HCT116 (cell line): ENCODE measurements around the gene TMEM164. TPM values are rescaled to one million over a fixed set of nuclear protein-coding genes. Genes with fewer than 3 reads are reported as not detected.

Experiments
- ATAC-seq: fragments of 200-7000 bp; cut with Tn5 transposase; 2 replicates; pipeline ENCODE4 v1.9.1; 2020; ENCODE audit warnings: mild to moderate bottlenecking, moderate library complexity
- BruUV-seq: library from RNA; stranded (reverse); fragments of 400-500 nt; replicated peaks from 2 replicates; lab custom pipeline; 2021; lab: Mats Ljungman, UMichigan
- CTCF ChIA-PET: fragments of 300-600 bp; sonication (Branson Sonifier 250); formaldehyde crosslinking; loops from one replicate; lab custom pipeline; 2021; ENCODE audit warnings: antibody characterized with exemption; lab: Charles Lee
- POLR2A ChIA-PET: fragments of 300-600, 350-600 bp; sonication (Branson Sonifier 250); formaldehyde crosslinking; loops from one replicate; lab custom pipeline; 2021; ENCODE audit warnings: antibody characterized with exemption; lab: Charles Lee
- RAD21 ChIA-PET, 2 experiments: fragments of 300-600 bp; sonication (Branson Sonifier 250); formaldehyde crosslinking; loops; one replicate each; lab custom pipeline; 2023; ENCODE audit warnings: low total read pairs in 2 of 2; ENCODE audit not compliant: uncharacterized antibody in 2 of 2, unreplicated experiment in 2 of 2, low non-redundant PET in 1 of 2; lab: Charles Lee
- DNase-seq: peaks from one replicate; pipeline ENCODE4 v3.0.0-alpha.2; 2010; ENCODE audit warnings: low read depth, low spot score
- H2AFZ ChIP-seq: fragments of 200-600 bp; shearing (Covaris generic), sonication (generic); 2 replicates; pipeline ENCODE4 v1.6.1; 2017; ENCODE audit warnings: low read depth, mixed run types, mixed read lengths, antibody characterized with exemption, low read length; ENCODE audit not compliant: poor library complexity, severe bottlenecking
- H3K27ac ChIP-seq: 2 replicates; pipeline ENCODE4 v1.5.1; 2012; ENCODE audit warnings: low read depth, low read length
- H3K27me3 ChIP-seq: fragments of 200-600 bp; sonication (generic); 2 replicates; pipeline ENCODE4 v1.6.1; 2016; ENCODE audit warnings: mixed run types, low read length, mixed read lengths; ENCODE audit not compliant: insufficient read depth
- H3K36me3 ChIP-seq, 2 experiments: fragments of 200-500 bp in 1 of 2; fragments of 200-600 bp in 1 of 2; sonication (Bioruptor generic) in 1 of 2; sonication (generic) in 1 of 2; 2 replicates each; pipeline versions ENCODE4 v1.5.1 to v1.6.1; 2014 to 2016; ENCODE audit warnings: low read length in 2 of 2, inconsistent platforms in 1 of 2, mixed read lengths in 1 of 2, mixed run types in 1 of 2; ENCODE audit not compliant: insufficient read depth in 2 of 2, control insufficient read depth in 1 of 2
- H3K4me1 ChIP-seq, 2 experiments: fragments of 200-600 bp in 1 of 2; sonication (generic) in 1 of 2; 2 replicates each; pipeline versions ENCODE4 v1.5.1 to v1.6.1; 2012 to 2017; ENCODE audit warnings: low read length in 2 of 2, inconsistent platforms in 1 of 2, mild to moderate bottlenecking in 1 of 2, mixed read lengths in 1 of 2, mixed run types in 1 of 2, moderate library complexity in 1 of 2; ENCODE audit not compliant: insufficient read depth in 2 of 2, control insufficient read depth in 1 of 2
- H3K4me2 ChIP-seq: fragments of 200-600 bp; sonication (generic); 2 replicates; pipeline ENCODE4 v1.6.1; 2017; ENCODE audit warnings: mixed run types, low read length, mixed read lengths
- H3K4me3 ChIP-seq, 2 experiments: fragments of 200-600 bp in 1 of 2; sonication (generic) in 1 of 2; replicated peaks in 1 of 2; 2 replicates each; pipeline ENCODE4 v1.5.1; 2011 to 2016; ENCODE audit warnings: low read length in 2 of 2, control low read depth in 1 of 2, low read depth in 1 of 2, mild to moderate bottlenecking in 1 of 2, mixed read lengths in 1 of 2, mixed run types in 1 of 2
- H3K79me2 ChIP-seq: fragments of 200-600 bp; sonication (generic); 2 replicates; pipeline ENCODE4 v1.6.1; 2017; ENCODE audit warnings: mild to moderate bottlenecking, mixed run types, low read length, moderate library complexity, mixed read lengths; ENCODE audit not compliant: insufficient read depth
- H3K9ac ChIP-seq: fragments of 200-600 bp; sonication (generic); 2 replicates; pipeline ENCODE4 v1.6.1; 2016; ENCODE audit warnings: low read length, mixed read lengths
- H3K9me2 ChIP-seq: fragments of 200-600 bp; sonication (generic), shearing (Covaris generic); 2 replicates; pipeline ENCODE4 v1.6.1; 2017; ENCODE audit warnings: mixed run types, mild to moderate bottlenecking, moderate library complexity; ENCODE audit not compliant: insufficient read depth
- H3K9me3 ChIP-seq, 2 experiments: fragments of 200-500 bp in 1 of 2; fragments of 200-600 bp in 1 of 2; sonication (Bioruptor generic) in 1 of 2; sonication (generic) in 1 of 2; 2 replicates each; pipeline ENCODE4 v1.6.1; 2014 to 2017; ENCODE audit warnings: low read length in 2 of 2, mixed read lengths in 2 of 2, inconsistent platforms in 1 of 2, low read depth in 1 of 2, mild to moderate bottlenecking in 1 of 2, mixed run types in 1 of 2, moderate library complexity in 1 of 2; ENCODE audit not compliant: control insufficient read depth in 1 of 2, insufficient read depth in 1 of 2
- H4K20me1 ChIP-seq: fragments of 200-600 bp; sonication (generic), shearing (Covaris generic); 2 replicates; pipeline ENCODE4 v1.6.1; 2017; ENCODE audit warnings: mixed run types, mild to moderate bottlenecking, moderate library complexity; ENCODE audit not compliant: insufficient read depth
- CBX3 ChIP-seq: IDR thresholded peaks from 2 replicates; pipeline ENCODE4 v1.6.1; 2012; ENCODE audit warnings: low read depth
- ELF1 ChIP-seq: IDR thresholded peaks from 2 replicates; pipeline ENCODE4 v1.6.1; 2012; ENCODE audit warnings: low read depth, borderline replicate concordance
- JUND ChIP-seq: IDR thresholded peaks from 2 replicates; pipeline ENCODE4 v1.6.1; 2012
- intact Hi-C: fragments of 100-400 bp; cut with micrococcal nuclease; formaldehyde crosslinking; loops from 2 replicates; pipeline ENCODE4 v1.10.0; 2022
- total RNA-seq: library from RNA; stranded (reverse); gene quantifications from one replicate; pipeline ENCODE4 v1.2.1, GENCODE V29; 2021; ENCODE audit not compliant: unreplicated experiment
- TF ChIP-seq, protein P1 (sequence below), 3 experiments: fragments of 200-600 bp in 1 of 3; sonication (generic) in 1 of 3; IDR thresholded peaks in 2 of 3; conservative IDR thresholded peaks in 1 of 3; 2 replicates each; pipeline ENCODE4 v1.5.1; 2012 to 2017; ENCODE audit warnings: low read depth in 2 of 3, low read length in 2 of 3, antibody characterized with exemption in 1 of 3, borderline replicate concordance in 1 of 3, control low read depth in 1 of 3, mild to moderate bottlenecking in 1 of 3, mixed read lengths in 1 of 3, mixed run types in 1 of 3, moderate library complexity in 1 of 3; ENCODE audit not compliant: insufficient read depth in 1 of 3
- TF ChIP-seq, protein P2 (sequence below): IDR thresholded peaks from 2 replicates; pipeline ENCODE4 v1.6.1; 2012
- TF ChIP-seq, protein P3 (sequence below): IDR thresholded peaks from 2 replicates; pipeline ENCODE4 v1.6.1; 2012; ENCODE audit warnings: low read depth

Gene TMEM164
- total RNA-seq, 1 experiment from 2014 or later: 18.7 TPM

DNA sequence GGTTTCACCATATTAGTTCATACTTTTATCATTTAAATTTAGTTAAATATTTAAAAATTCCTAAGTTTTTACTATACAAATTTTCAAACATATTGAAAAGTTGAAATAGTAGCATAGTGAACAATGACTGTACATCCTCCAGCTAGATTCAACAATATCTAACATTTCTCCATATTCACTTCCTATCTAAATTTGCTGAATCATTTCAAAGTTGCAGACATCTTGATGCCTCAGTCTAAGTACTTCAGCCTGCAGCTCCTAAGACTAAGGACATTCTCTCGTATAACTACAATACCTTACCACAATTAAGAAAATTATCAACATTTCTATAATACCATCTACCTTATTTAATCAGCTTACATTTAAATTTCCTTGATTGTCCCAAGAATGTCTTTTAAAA, 132.7 kb downstream of the TMEM164 start:
- Histone ChIP-seq H3K9ac (no peak overlapping the region), H3K27me3 (no peaks in the 10 kb centered on the region), H3K36me3 (no peaks in the 10 kb centered on the region), H3K9me2 (no peaks in the 10 kb centered on the region), H4K20me1 (no peaks in the 10 kb centered on the region), H3K4me1 (no peaks in the 10 kb centered on the region), H3K9me3 (no peaks in the 10 kb centered on the region), H3K79me2 (no peaks in the 10 kb centered on the region), H3K27ac (no peak overlapping the region), H3K4me2 (no peak overlapping the region), H2AFZ (no peak overlapping the region), H3K4me3 (no peak overlapping the region)
- ATAC-seq (no peak), DNase-seq (no peak)
- no TSS peak for BruUV-seq
- POLR2A ChIA-PET: no interaction called here
- CTCF ChIA-PET: no interaction called here
- intact Hi-C loops: no loop called here
- RAD21 ChIA-PET: no interaction called here
- no peak for TF ChIP-seq CBX3
- no peak for TF ChIP-seq JUND
- TF ChIP-seq, protein P1, sequence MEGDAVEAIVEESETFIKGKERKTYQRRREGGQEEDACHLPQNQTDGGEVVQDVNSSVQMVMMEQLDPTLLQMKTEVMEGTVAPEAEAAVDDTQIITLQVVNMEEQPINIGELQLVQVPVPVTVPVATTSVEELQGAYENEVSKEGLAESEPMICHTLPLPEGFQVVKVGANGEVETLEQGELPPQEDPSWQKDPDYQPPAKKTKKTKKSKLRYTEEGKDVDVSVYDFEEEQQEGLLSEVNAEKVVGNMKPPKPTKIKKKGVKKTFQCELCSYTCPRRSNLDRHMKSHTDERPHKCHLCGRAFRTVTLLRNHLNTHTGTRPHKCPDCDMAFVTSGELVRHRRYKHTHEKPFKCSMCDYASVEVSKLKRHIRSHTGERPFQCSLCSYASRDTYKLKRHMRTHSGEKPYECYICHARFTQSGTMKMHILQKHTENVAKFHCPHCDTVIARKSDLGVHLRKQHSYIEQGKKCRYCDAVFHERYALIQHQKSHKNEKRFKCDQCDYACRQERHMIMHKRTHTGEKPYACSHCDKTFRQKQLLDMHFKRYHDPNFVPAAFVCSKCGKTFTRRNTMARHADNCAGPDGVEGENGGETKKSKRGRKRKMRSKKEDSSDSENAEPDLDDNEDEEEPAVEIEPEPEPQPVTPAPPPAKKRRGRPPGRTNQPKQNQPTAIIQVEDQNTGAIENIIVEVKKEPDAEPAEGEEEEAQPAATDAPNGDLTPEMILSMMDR (IDR thresholded peaks at IDR 0.05 in 2 of 3, conservative IDR thresholded peaks at IDR 0.05 in 1 of 3; ENCODE audit: borderline replicate concordance in 1 of 3, insufficient read depth in 1 of 3, low read depth in 2 of 3, low read length in 2 of 3): no peak
- TF ChIP-seq, protein P2, sequence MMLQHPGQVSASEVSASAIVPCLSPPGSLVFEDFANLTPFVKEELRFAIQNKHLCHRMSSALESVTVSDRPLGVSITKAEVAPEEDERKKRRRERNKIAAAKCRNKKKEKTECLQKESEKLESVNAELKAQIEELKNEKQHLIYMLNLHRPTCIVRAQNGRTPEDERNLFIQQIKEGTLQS: no peak
- no peak for TF ChIP-seq ELF1
- TF ChIP-seq, protein P3, sequence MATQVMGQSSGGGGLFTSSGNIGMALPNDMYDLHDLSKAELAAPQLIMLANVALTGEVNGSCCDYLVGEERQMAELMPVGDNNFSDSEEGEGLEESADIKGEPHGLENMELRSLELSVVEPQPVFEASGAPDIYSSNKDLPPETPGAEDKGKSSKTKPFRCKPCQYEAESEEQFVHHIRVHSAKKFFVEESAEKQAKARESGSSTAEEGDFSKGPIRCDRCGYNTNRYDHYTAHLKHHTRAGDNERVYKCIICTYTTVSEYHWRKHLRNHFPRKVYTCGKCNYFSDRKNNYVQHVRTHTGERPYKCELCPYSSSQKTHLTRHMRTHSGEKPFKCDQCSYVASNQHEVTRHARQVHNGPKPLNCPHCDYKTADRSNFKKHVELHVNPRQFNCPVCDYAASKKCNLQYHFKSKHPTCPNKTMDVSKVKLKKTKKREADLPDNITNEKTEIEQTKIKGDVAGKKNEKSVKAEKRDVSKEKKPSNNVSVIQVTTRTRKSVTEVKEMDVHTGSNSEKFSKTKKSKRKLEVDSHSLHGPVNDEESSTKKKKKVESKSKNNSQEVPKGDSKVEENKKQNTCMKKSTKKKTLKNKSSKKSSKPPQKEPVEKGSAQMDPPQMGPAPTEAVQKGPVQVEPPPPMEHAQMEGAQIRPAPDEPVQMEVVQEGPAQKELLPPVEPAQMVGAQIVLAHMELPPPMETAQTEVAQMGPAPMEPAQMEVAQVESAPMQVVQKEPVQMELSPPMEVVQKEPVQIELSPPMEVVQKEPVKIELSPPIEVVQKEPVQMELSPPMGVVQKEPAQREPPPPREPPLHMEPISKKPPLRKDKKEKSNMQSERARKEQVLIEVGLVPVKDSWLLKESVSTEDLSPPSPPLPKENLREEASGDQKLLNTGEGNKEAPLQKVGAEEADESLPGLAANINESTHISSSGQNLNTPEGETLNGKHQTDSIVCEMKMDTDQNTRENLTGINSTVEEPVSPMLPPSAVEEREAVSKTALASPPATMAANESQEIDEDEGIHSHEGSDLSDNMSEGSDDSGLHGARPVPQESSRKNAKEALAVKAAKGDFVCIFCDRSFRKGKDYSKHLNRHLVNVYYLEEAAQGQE: no peak
